ENCODE data around the gene USP28. TPM values are rescaled to one million over a fixed set of nuclear protein-coding genes. Genes with fewer than 3 reads are reported as not detected.
"Not testable (repeated sequence)": the region's sequence is repeated elsewhere in the genome, so short reads cannot be mapped to it uniquely, and the experiment has no call there.

Gene USP28
- polyA plus RNA-seq, 1 experiment = 22.6 TPM

DNA sequence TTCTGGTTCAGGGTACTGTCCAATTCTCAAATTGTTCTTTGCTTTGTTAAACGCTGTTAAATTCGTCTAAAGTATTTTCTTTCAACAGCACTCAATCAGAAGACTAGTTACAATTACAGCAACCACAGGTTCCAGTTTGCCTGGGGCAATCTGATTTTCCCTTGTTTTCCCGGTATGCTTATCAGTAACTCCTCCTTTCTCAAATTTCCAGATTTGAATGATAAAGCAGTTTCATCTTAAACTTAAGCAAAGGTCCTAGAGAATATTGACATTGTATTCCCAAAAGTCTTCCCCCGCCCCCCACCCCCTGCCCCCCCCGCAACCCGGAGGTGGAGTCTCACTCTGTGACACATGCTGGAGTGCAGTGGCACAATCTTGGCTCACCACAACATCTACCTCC, 10.5 kb upstream of the USP28 start:
- TF ChIP-seq, protein P1, sequence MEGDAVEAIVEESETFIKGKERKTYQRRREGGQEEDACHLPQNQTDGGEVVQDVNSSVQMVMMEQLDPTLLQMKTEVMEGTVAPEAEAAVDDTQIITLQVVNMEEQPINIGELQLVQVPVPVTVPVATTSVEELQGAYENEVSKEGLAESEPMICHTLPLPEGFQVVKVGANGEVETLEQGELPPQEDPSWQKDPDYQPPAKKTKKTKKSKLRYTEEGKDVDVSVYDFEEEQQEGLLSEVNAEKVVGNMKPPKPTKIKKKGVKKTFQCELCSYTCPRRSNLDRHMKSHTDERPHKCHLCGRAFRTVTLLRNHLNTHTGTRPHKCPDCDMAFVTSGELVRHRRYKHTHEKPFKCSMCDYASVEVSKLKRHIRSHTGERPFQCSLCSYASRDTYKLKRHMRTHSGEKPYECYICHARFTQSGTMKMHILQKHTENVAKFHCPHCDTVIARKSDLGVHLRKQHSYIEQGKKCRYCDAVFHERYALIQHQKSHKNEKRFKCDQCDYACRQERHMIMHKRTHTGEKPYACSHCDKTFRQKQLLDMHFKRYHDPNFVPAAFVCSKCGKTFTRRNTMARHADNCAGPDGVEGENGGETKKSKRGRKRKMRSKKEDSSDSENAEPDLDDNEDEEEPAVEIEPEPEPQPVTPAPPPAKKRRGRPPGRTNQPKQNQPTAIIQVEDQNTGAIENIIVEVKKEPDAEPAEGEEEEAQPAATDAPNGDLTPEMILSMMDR (IDR thresholded peaks at IDR 0.05; ENCODE audit: insufficient read depth, low read depth, low read length) = no peak
- CTCF ChIA-PET = interaction anchor here (1.0 kb wide), 1 partner anchor 10 kb away, joined by 3 read pairs; no protein-coding TSS in a partner anchor
- H3K27me3 ChIP-seq (ENCODE audit: control insufficient read depth, insufficient read depth, low read length) = no peaks in the 10 kb centered on the region
- H3K36me3 ChIP-seq (ENCODE audit: control insufficient read depth, insufficient read depth, low read length) = no peaks in the 10 kb centered on the region
- DNase-seq (ENCODE audit: low read depth) = no peak
- POLR2A ChIA-PET = no interaction called here
- H3K4me3 ChIP-seq (ENCODE audit: low read depth, low read length) = no peak overlapping the region

DNA sequence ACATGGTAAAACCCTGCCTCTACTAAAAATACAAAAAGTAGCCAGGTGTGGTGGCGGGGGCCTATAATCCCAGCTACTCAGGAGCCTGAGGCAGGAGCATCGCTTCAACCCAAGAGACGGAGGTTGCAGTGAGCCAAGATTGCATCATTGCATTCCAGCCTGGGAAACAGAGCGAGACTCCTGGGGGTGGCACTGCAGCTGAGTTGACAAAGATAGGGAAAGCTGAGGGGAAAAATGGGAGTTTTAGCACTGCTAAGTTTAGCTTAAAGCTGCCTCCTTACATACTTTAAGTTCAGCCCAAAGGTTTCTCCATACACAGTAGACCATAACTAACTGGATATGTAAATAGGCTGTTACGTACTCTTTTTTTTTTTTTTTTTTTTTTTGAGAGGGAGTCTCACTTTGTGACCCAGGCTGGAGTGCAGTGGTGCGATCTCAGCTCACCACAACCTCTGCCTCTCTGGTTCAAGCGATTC, 9.0 kb upstream of the USP28 start:
- Histone ChIP-seq H3K27me3 (ENCODE audit: control insufficient read depth, insufficient read depth, low read length) (no peaks in the 10 kb centered on the region), H3K36me3 (ENCODE audit: control insufficient read depth, insufficient read depth, low read length) (no peaks in the 10 kb centered on the region), H3K4me3 (ENCODE audit: low read depth, low read length) (no peak overlapping the region)
- TF ChIP-seq, protein P1 (IDR thresholded peaks at IDR 0.05; ENCODE audit: insufficient read depth, low read depth, low read length) = no peak
- ChIA-PET CTCF (interaction anchor here (0.9 to 3.8 kb wide), 3 partner anchors 11 to 377 kb away, joined by 3 to 23 read pairs (median 7); no protein-coding TSS in a partner anchor), POLR2A (interaction anchor here (0.5 kb wide), 1 partner anchor 26 kb away, joined by 3 read pairs; no protein-coding TSS in a partner anchor)
- DNase-seq (ENCODE audit: low read depth) = no peak

- CTCF ChIA-PET = interaction anchor here (1.2 to 3.8 kb wide), 2 partner anchors 14 to 379 kb away, joined by 7 to 23 read pairs; no protein-coding TSS in a partner anchor
- DNase-seq (ENCODE audit: low read depth) = no peak
- Histone ChIP-seq H3K27me3 (ENCODE audit: control insufficient read depth, insufficient read depth, low read length) (no peaks in the 10 kb centered on the region), H3K36me3 (ENCODE audit: control insufficient read depth, insufficient read depth, low read length) (no peaks in the 10 kb centered on the region), H3K4me3 (ENCODE audit: low read depth, low read length) (no peak overlapping the region)
- POLR2A ChIA-PET = no interaction called here
- TF ChIP-seq, protein P1 (IDR thresholded peaks at IDR 0.05; ENCODE audit: insufficient read depth, low read depth, low read length) = no peak
Measured at GRCh38 chr11:113881856-113882255, 6.5 kb upstream of the USP28 start.

DNA sequence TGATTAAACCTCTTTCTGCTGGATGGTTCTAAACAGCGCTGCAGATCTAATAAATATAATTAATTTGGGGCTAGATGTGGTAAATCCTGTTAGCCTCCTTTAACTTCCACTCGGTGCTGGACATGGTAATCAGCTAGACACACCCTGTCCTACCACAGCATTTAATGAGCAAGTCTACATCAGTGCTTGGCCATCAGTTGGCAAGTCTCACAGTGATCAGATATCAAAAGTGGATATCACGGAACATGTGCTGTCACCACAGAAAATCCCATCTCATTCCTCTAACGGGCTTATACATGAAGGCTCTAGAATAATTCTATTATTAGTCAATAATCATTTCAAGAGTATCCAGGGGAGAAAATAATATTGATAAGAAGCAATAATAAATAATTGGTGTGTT, 5.6 kb upstream of the USP28 start:
- no peaks in the 10 kb centered on the region for H3K27me3 ChIP-seq (ENCODE audit: control insufficient read depth, insufficient read depth, low read length)
- no peak overlapping the region for H3K4me3 ChIP-seq (ENCODE audit: low read depth, low read length)
- ChIA-PET POLR2A (no interaction called here), CTCF (interaction anchor here (1.2 kb wide), 1 partner anchor 380 kb away, joined by 7 read pairs; no protein-coding TSS in a partner anchor)
- no peaks in the 10 kb centered on the region for H3K36me3 ChIP-seq (ENCODE audit: control insufficient read depth, insufficient read depth, low read length)
- no peak for DNase-seq (ENCODE audit: low read depth)
- TF ChIP-seq, protein P1 (IDR thresholded peaks at IDR 0.05; ENCODE audit: insufficient read depth, low read depth, low read length) = no peak

DNA sequence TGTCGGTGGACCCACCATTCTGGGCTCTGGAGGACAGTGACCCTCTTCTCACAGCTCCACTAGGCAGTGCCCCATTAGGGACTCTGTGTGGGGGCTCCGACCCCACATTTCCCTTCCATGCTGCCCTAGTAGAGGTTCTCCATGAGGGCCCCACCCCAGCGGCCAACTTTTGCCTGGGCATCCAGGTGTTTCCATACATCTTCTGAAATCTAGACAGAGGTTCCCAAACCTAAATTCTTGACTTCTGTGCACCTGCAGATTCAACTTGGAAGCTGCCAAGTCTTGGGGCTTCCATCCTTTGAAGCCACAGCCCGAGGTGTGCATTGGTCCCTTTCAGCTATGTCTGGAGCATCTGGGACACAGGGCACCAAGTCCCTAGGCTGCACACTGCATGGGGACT, 4.1 kb upstream of the USP28 start:
- POLR2A ChIA-PET; H3K36me3 ChIP-seq (ENCODE audit: control insufficient read depth, insufficient read depth, low read length); CTCF ChIA-PET; H3K4me3 ChIP-seq (ENCODE audit: low read depth, low read length); DNase-seq (ENCODE audit: low read depth); H3K27me3 ChIP-seq (ENCODE audit: control insufficient read depth, insufficient read depth, low read length): not testable (repeated sequence)

GRCh38 chr11:113877670-113878055, 2.3 kb upstream of the USP28 start:
- Histone ChIP-seq H3K27me3 (ENCODE audit: control insufficient read depth, insufficient read depth, low read length) (no peaks in the 10 kb centered on the region), H3K36me3 (ENCODE audit: control insufficient read depth, insufficient read depth, low read length) (no peaks in the 10 kb centered on the region), H3K4me3 (ENCODE audit: low read depth, low read length) (no peak overlapping the region)
- CTCF ChIA-PET = no interaction called here
- POLR2A ChIA-PET = no interaction called here
- TF ChIP-seq, protein P1 (IDR thresholded peaks at IDR 0.05; ENCODE audit: insufficient read depth, low read depth, low read length) = no peak
- no peak for DNase-seq (ENCODE audit: low read depth)

Measured in BJ (cell line).